Measurements from ENCODE around the gene CLK3.

- no peak for TF ChIP-seq CTCF (IDR thresholded peaks at IDR 0.05; ENCODE audit: low read depth, low read length)
- TF ChIP-seq EZH2phosphoT487 (IDR thresholded peaks at IDR 0.05; ENCODE audit: low read depth): no peak
Measured at GRCh38 chr15:74642734-74643664, 27.4 kb downstream of the CLK3 start.
